Endothelial cell of umbilical vein (primary cell): ENCODE results near the gene CDKN2AIP. TPM values are rescaled to one million over a fixed set of nuclear protein-coding genes. Genes with fewer than 3 reads are reported as not detected.
"Not testable (repeated sequence)": the region's sequence is repeated elsewhere in the genome, so short reads cannot be mapped to it uniquely, and the experiment has no call there.

Experiments
- BruUV-seq: library from RNA; stranded (reverse); fragments of 400-500 nt; replicated peaks from 2 replicates; lab custom pipeline; 2021; lab: Mats Ljungman, UMichigan
- CTCF ChIA-PET: fragments of 300-600, 350-600 bp; sonication (Branson Sonifier 250); formaldehyde crosslinking; loops from one replicate; lab custom pipeline; 2021; ENCODE audit warnings: antibody characterized with exemption, inconsistent platforms; lab: Charles Lee
- POLR2A ChIA-PET: fragments of 300-600, 350-600 bp; sonication (Branson Sonifier 250); formaldehyde crosslinking; loops from one replicate; lab custom pipeline; 2021; ENCODE audit warnings: antibody characterized with exemption, inconsistent platforms; lab: Charles Lee
- DNase-seq: peaks from one replicate; pipeline ENCODE4 v3.0.0-alpha.2; 2011; ENCODE audit warnings: low read depth, low spot score
- FAIRE-seq: peaks from 2 replicates; lab custom pipeline; 2011; peaks lifted over from hg19 to GRCh38; lab: Jason Lieb, UNC
- H2AFZ ChIP-seq: 2 replicates; pipeline ENCODE4 v1.6.0; 2012; ENCODE audit warnings: low read depth, low read length, control low read depth, inconsistent platforms
- H3K27ac ChIP-seq: 2 replicates; pipeline ENCODE4 v1.5.1; 2011; ENCODE audit warnings: low read depth, mild to moderate bottlenecking, control low read depth, low read length, moderate library complexity; ENCODE audit not compliant: insufficient read depth
- H3K27me3 ChIP-seq, 2 experiments: 2 replicates each; pipeline versions ENCODE4 v1.6.0 to v1.6.1; 2011; ENCODE audit warnings: low read length in 2 of 2, mixed read lengths in 1 of 2; ENCODE audit not compliant: control insufficient read depth in 2 of 2, insufficient read depth in 2 of 2
- H3K36me3 ChIP-seq, 2 experiments: 2 replicates in 1 of 2; 3 replicates in 1 of 2; pipeline ENCODE4 v1.5.1; 2011; ENCODE audit warnings: low read length in 2 of 2, mild to moderate bottlenecking in 1 of 2, moderate library complexity in 1 of 2; ENCODE audit not compliant: control insufficient read depth in 2 of 2, insufficient read depth in 2 of 2; ENCODE audit errors: extremely low read depth in 1 of 2
- H3K4me1 ChIP-seq: 3 replicates; pipeline ENCODE4 v1.5.1; 2011; ENCODE audit warnings: mild to moderate bottlenecking, low read length; ENCODE audit not compliant: control insufficient read depth, insufficient read depth; ENCODE audit errors: extremely low read depth
- H3K4me2 ChIP-seq: 2 replicates; pipeline ENCODE4 v1.6.1; 2011; ENCODE audit warnings: low read length, control low read depth, mixed read lengths; ENCODE audit not compliant: insufficient read depth
- H3K4me3 ChIP-seq, 3 experiments: fragments of 200-600 bp in 1 of 3; sonication (generic), shearing (Covaris generic) in 1 of 3; replicated peaks in 1 of 3; 2 replicates each; pipeline ENCODE4 v1.5.1; 2011 to 2016; ENCODE audit warnings: control low read depth in 3 of 3, low read length in 3 of 3, mild to moderate bottlenecking in 2 of 3, inconsistent platforms in 1 of 3, low read depth in 1 of 3, moderate library complexity in 1 of 3; ENCODE audit not compliant: insufficient read depth in 1 of 3
- H3K79me2 ChIP-seq: 2 replicates; pipeline ENCODE4 v1.6.0; 2012; ENCODE audit warnings: low read length, inconsistent platforms; ENCODE audit not compliant: control insufficient read depth, insufficient read depth
- H3K9ac ChIP-seq: replicated peaks from 2 replicates; pipeline ENCODE3; 2011; ENCODE audit warnings: low read length, control low read depth; ENCODE audit not compliant: insufficient read depth; ENCODE audit errors: extremely low read depth
- H3K9me1 ChIP-seq: replicated peaks from 3 replicates; pipeline ENCODE4 v1.6.0; 2011; ENCODE audit warnings: mild to moderate bottlenecking, low read length; ENCODE audit not compliant: control insufficient read depth, insufficient read depth; ENCODE audit errors: extremely low read depth
- H3K9me3 ChIP-seq: replicated peaks from 2 replicates; pipeline ENCODE4 v1.5.1; 2012; ENCODE audit warnings: low read length, inconsistent platforms; ENCODE audit not compliant: control insufficient read depth, insufficient read depth
- H4K20me1 ChIP-seq: replicated peaks from 2 replicates; pipeline ENCODE3; 2011; ENCODE audit warnings: mild to moderate bottlenecking, low read length; ENCODE audit not compliant: control insufficient read depth, insufficient read depth; ENCODE audit errors: extremely low read depth
- EZH2 ChIP-seq: IDR thresholded peaks from 2 replicates; pipeline ENCODE4 v1.6.1; 2012; ENCODE audit warnings: borderline replicate concordance, low read depth, mild to moderate bottlenecking, moderate library complexity, low read length, inconsistent platforms; ENCODE audit not compliant: severe bottlenecking
- FOS ChIP-seq: IDR thresholded peaks from 2 replicates; pipeline ENCODE4 v1.6.1; 2011; ENCODE audit warnings: mild to moderate bottlenecking, low read length, moderate library complexity, borderline replicate concordance; ENCODE audit not compliant: insufficient read depth
- JUN ChIP-seq: IDR thresholded peaks from 2 replicates; pipeline ENCODE4 v1.6.1; 2011; ENCODE audit warnings: borderline replicate concordance, low read depth; ENCODE audit not compliant: insufficient read length, insufficient read depth
- MYC ChIP-seq: IDR thresholded peaks from one replicate; pipeline ENCODE4 v1.6.1; 2011; ENCODE audit warnings: mild to moderate bottlenecking, low read depth, low read length
- dilution Hi-C: fragments of 300-500 bp; cut with MboI; formaldehyde crosslinking; loops from one replicate; pipeline ENCODE4 v1.15.0; 2019; ENCODE audit warnings: low sequenced_read_pairs; ENCODE audit not compliant: extremely low pct_ligation_motif_present
- intact Hi-C: fragments of 100-400 bp; cut with micrococcal nuclease; formaldehyde crosslinking; loops from one replicate; pipeline ENCODE4 v1.10.0; 2022
- polyA plus RNA-seq, 4 experiments: library from polyadenylated mRNA; depleted of rRNA in 3 of 4; stranded (reverse) in 3 of 4; unstranded in 1 of 4; fragments of >200 nt; gene quantifications; 2 replicates each; pipeline versions ENCODE4 v1.2.1 to v1.2.3, GENCODE V29; 2011 to 2012; ENCODE audit warnings: missing spikeins in 1 of 4
- total RNA-seq: library from RNA; stranded (reverse); gene quantifications from 2 replicates; pipeline ENCODE4 v1.2.3, GENCODE V29; 2021
- TF ChIP-seq, protein P1 (sequence below): IDR thresholded peaks from 2 replicates; pipeline ENCODE4 v1.6.1; 2011; ENCODE audit not compliant: insufficient read depth, insufficient read length
- TF ChIP-seq, protein P2 (sequence below), 2 donors: IDR thresholded peaks; 1 replicate in 1 of 2; 2 replicates in 1 of 2; pipeline ENCODE4 v1.5.1; 2011; ENCODE audit warnings: low read length in 2 of 2, mild to moderate bottlenecking in 2 of 2, moderate library complexity in 2 of 2, control low read depth in 1 of 2, inconsistent platforms in 1 of 2, low read depth in 1 of 2; ENCODE audit not compliant: insufficient read depth in 1 of 2; ENCODE audit errors: extremely low read depth in 1 of 2

Gene CDKN2AIP
- total and polyA plus RNA-seq, 2 donors (not counting 3 experiments of a cell fraction or from before 2014, with no cell fraction given), result 5.1 to 12.8 TPM

DNA sequence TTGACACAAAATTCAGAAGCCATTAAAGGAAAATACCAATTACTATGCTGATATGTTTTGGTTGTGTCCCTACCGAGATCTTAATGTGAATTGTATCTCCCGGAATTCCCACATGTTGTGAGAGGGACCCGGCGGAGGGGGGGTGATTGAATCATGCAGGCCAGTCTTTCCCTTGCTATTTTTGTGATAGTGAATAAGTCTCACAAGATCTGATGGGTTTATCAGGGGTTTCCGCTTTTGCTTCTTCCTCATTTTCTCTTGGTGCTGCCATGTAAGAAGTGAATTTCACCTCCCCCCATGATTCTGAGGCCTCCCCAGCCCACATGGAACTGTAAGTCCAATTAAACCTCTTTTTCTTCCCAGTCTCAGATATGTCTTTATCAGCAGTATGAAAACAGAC lies 21.4 kb downstream of the CDKN2AIP start:
- POLR2A ChIA-PET, H3K9ac ChIP-seq: not testable (repeated sequence)

DNA sequence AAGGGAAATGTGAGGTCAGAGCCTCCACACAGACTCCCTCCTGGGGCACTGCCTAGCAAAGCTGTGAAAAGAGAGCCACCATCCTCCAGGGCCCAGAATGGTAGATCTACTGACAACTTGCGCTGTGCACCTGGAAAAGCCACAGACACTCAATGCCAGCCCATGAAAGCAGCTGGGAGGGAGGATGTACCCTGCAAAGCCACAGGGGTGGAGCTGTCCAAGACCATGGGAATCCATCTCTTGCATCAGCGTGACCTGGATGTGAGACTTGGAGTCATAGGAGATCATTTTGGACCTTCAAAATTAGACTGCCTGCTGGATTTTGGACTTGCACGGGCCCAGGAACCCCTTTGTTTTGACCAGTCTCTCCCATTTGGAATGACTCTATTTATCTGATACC lies 22.8 kb downstream of the CDKN2AIP start:
- BruUV-seq, result no TSS peak

More for the DNA sequence above, 21.4 kb downstream of the CDKN2AIP start:
- H3K27ac ChIP-seq, H3K9me3 ChIP-seq, H3K9me1 ChIP-seq, BruUV-seq, FAIRE-seq, H3K79me2 ChIP-seq, dilution Hi-C loops, H3K4me1 ChIP-seq, H4K20me1 ChIP-seq, intact Hi-C loops, H3K27me3 ChIP-seq, H3K4me3 ChIP-seq, H3K36me3 ChIP-seq, H2AFZ ChIP-seq, H3K4me2 ChIP-seq, DNase-seq, CTCF ChIA-PET: not testable (repeated sequence)

More for the DNA sequence above, 22.8 kb downstream of the CDKN2AIP start:
- Histone ChIP-seq H3K9me3 (no peaks in the 10 kb centered on the region), H3K9me1 (no peaks in the 10 kb centered on the region), H2AFZ (no peak overlapping the region), H3K4me1 (no peaks in the 10 kb centered on the region), H3K27me3 (no peaks in the 10 kb centered on the region), H3K9ac (no peak overlapping the region), H3K27ac (no peak overlapping the region), H3K4me2 (no peak overlapping the region), H3K36me3 (no peaks in the 10 kb centered on the region), H4K20me1 (no peaks in the 10 kb centered on the region), H3K79me2 (no peaks in the 10 kb centered on the region), H3K4me3 (no peak overlapping the region)
- dilution Hi-C loops, result no loop called here
- ChIA-PET CTCF (no interaction called here), POLR2A (no interaction called here)
- no peak for DNase-seq
- FAIRE-seq, result no peak
- intact Hi-C loops, result no loop called here
- TF ChIP-seq JUN (no peak), EZH2 (no peak), FOS (no peak), MYC (no peak)
- TF ChIP-seq, protein P1, sequence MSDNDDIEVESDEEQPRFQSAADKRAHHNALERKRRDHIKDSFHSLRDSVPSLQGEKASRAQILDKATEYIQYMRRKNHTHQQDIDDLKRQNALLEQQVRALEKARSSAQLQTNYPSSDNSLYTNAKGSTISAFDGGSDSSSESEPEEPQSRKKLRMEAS, result no peak
- TF ChIP-seq, protein P2, sequence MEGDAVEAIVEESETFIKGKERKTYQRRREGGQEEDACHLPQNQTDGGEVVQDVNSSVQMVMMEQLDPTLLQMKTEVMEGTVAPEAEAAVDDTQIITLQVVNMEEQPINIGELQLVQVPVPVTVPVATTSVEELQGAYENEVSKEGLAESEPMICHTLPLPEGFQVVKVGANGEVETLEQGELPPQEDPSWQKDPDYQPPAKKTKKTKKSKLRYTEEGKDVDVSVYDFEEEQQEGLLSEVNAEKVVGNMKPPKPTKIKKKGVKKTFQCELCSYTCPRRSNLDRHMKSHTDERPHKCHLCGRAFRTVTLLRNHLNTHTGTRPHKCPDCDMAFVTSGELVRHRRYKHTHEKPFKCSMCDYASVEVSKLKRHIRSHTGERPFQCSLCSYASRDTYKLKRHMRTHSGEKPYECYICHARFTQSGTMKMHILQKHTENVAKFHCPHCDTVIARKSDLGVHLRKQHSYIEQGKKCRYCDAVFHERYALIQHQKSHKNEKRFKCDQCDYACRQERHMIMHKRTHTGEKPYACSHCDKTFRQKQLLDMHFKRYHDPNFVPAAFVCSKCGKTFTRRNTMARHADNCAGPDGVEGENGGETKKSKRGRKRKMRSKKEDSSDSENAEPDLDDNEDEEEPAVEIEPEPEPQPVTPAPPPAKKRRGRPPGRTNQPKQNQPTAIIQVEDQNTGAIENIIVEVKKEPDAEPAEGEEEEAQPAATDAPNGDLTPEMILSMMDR (IDR thresholded peaks at IDR 0.05; ENCODE audit: extremely low read depth in 1 of 2, insufficient read depth in 1 of 2, low read depth in 1 of 2, low read length in 2 of 2), result no peak
